HUES48 (cell line): ENCODE measurements around the gene TRIM40.

ENCODE experiments used
- H3K27ac ChIP-seq: one replicate; pipeline ENCODE4 v1.7.0; 2013; ENCODE audit warnings: low read depth, low read length, inconsistent platforms
- H3K27me3 ChIP-seq: 2 replicates; pipeline ENCODE4 v1.6.1; 2013; ENCODE audit warnings: mild to moderate bottlenecking, low read length; ENCODE audit not compliant: control insufficient read depth, insufficient read depth
- H3K36me3 ChIP-seq: 2 replicates; pipeline ENCODE4 v1.6.1; 2013; ENCODE audit warnings: low read length; ENCODE audit not compliant: control insufficient read depth, insufficient read depth
- H3K4me1 ChIP-seq: 2 replicates; pipeline ENCODE4 v1.6.1; 2013; ENCODE audit warnings: mild to moderate bottlenecking, low read length; ENCODE audit not compliant: control insufficient read depth, insufficient read depth
- H3K4me3 ChIP-seq: 2 replicates; pipeline ENCODE4 v1.5.1; 2013; ENCODE audit warnings: mild to moderate bottlenecking, low read depth, low read length
- H3K9ac ChIP-seq: 2 replicates; pipeline ENCODE4 v1.6.1; 2013; ENCODE audit warnings: mild to moderate bottlenecking, low read depth, low read length, moderate library complexity
- H3K9me3 ChIP-seq: 2 replicates; pipeline ENCODE4 v1.6.1; 2013; ENCODE audit warnings: low read length; ENCODE audit not compliant: control insufficient read depth, insufficient read depth

The TRIM40 gene

DNA sequence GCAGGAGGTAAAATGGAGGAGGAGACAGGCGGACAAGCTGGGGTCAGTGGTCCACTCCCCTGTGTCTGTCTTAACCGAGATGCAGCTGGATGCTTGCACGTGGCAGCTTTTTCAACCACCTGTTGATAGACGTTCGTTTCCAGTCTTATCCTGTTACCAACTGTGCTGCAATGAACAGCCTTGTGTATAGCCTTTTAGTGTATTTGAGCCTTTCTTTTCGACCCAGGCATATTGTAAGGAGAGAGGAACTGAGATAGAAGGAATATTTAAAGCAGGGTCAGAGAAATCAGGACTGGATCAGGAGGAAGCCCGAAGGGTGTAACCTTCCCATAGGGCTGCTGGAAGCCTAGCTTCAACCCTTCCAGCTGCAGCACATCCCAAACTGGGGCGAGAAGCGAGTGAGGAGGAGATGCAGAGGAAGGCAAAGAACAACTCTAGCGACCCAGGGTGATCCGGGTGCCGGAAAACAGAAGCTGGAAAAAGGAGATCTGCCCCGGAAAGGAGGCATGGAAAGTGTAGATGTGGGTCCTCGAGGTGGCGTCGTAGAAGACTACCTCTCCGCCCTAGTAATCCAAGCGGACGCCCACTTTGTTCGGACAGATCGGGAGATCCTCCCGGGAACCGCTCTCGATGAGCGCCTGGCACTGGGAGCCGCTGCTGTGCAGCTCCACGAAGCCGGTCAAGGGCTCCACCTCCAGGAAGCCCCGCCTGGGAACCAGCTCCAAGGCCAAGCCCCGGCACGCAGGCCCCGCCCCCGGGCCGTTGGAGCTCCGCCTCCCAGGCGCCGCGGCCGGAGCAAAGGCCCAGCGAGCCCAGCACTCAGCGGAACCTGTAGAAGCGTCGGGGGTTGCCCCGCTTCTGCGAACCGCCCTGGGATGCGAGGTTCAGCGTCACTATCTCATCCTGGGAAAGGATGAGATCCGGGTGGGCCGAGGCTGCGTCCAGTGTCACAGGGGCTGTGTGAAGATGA lies 34.2 kb upstream of the TRIM40 start:
- no peak overlapping the region for H3K9ac ChIP-seq
- H3K27ac ChIP-seq, result no peak overlapping the region
- H3K9me3 ChIP-seq, result no peaks in the 10 kb centered on the region

DNA sequence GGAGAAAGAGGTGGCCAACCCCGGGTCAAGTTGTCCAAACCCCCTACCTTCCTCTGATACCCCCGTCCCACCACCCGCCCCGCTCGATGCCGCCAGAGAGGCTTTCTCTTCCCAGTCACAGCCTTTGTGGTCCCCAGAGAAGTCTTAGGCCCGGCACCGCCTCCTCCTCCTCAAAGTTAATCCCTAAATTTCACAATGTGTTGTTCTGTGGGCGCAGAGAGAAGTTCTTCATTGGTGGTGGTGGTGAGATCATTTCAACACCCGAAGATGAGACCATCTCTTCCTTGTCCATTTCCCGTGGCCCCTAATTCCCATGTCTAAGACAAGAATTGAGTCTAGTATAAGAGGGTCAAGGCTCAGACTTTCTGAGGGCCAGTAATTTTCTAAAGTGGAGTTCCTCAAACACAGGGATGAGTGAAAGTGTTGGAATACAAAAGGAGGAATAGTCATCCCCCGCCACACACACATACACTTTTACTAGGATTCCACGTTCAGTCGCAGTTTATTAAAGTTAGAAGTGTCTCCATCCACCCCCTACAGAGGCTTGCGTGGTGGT lies 33.4 kb upstream of the TRIM40 start:
- Histone ChIP-seq H3K27ac (no peak overlapping the region), H3K9ac (no peak overlapping the region), H3K4me1 (peaks cover 25% of the 10 kb centered on the region), H3K27me3 (peaks cover 83% of the 10 kb centered on the region), H3K9me3 (no peaks in the 10 kb centered on the region), H3K36me3 (no peaks in the 10 kb centered on the region), H3K4me3 (peak overlapping the region; percentile 65)

More for the DNA sequence above, 34.2 kb upstream of the TRIM40 start:
- peaks cover 25% of the 10 kb centered on the region for H3K4me1 ChIP-seq
- no peaks in the 10 kb centered on the region for H3K36me3 ChIP-seq
- peaks cover 90% of the 10 kb centered on the region for H3K27me3 ChIP-seq
- H3K4me3 ChIP-seq, result peak overlapping the region; percentile 65

DNA sequence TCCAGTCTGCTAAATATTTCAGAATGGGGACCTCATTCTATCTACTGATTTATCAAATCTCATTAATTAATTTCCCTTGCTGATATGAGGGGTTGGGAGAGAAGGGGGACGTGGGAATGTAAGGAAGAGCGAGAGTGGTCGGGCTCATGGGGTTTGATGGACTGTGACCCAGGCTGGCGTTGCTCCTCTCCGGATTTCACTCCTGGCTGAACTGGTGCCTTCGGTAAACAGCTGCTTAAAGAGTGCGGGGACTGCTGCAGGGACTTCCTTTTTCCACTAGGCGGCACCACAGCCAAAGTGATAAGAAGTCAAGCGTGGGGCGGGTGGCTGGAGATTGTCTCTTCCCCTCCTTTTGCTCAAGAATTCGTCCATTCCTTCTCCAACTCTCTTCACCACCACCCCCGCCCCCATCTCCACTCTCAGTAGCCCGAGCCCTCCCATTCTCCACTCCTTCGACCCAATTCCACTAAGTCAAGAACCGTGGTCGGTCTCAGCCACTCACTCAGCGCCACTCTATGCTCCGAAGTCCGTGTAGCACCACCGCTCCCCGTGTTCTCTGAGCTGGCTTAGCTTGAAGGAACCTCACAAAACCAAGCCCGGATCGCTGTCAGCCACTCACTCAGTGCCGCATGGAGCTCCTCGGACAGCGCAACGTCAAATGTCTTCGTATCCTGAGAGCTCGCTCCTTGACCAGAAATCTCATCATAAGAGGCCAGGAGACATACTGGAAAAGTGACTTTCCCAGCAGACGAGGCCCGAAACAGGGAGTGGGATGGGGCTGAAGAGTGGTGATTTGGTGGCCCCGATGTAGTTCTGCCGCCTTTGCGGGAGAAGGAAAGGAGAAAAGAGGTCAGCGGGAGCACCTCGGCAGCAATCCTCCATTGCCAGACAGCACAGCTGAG lies 32.7 kb upstream of the TRIM40 start:
- Histone ChIP-seq H3K4me3 (peak overlapping the region; percentile 64), H3K4me1 (peaks cover 25% of the 10 kb centered on the region), H3K27ac (no peak overlapping the region), H3K9me3 (no peaks in the 10 kb centered on the region), H3K9ac (no peak overlapping the region), H3K27me3 (peaks cover 75% of the 10 kb centered on the region), H3K36me3 (no peaks in the 10 kb centered on the region)

DNA sequence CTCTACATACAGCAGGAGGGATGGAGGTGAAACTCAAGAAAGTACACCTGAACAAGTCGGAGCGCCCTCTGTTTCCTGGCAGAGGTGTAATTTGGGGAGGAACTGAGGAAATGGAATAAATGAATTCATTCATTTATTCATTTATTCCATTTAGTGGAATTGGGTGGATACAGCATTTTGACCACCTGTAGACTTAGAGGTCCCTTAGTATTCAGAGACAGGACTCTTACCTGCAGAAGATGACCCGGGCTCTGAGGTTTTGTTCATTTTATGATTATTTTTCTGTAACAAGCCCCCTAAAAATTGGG lies 32.1 kb upstream of the TRIM40 start:
- Histone ChIP-seq H3K27ac (no peak overlapping the region), H3K4me3 (peak overlapping the region; percentile 64), H3K9me3 (no peaks in the 10 kb centered on the region), H3K9ac (no peak overlapping the region), H3K27me3 (peaks cover 69% of the 10 kb centered on the region), H3K4me1 (peaks cover 25% of the 10 kb centered on the region), H3K36me3 (no peaks in the 10 kb centered on the region)

DNA sequence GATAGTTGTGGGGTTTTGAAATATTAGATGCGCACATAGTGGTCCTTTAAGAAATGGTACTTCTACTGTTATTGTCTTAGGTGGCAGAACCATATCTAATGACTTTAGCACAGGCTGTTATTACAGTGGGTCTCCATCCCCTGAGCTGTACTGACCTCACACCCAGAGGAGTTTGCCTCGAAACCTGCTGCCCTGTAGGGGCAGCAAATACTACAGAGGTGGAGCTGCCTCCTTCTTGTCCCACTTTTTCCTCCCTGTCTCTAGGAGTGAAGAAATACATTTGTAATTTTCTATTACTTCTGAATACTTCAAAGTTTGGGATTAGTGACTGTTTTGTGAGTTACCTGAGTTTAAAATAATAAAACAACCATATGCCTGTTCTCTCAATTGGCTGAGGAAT lies 31.3 kb upstream of the TRIM40 start:
- peaks cover 24% of the 10 kb centered on the region for H3K4me1 ChIP-seq
- H3K27me3 ChIP-seq, result peaks cover 61% of the 10 kb centered on the region
- no peak overlapping the region for H3K4me3 ChIP-seq
- no peak overlapping the region for H3K9ac ChIP-seq
- no peak overlapping the region for H3K27ac ChIP-seq
- no peaks in the 10 kb centered on the region for H3K9me3 ChIP-seq
- H3K36me3 ChIP-seq, result no peaks in the 10 kb centered on the region

DNA sequence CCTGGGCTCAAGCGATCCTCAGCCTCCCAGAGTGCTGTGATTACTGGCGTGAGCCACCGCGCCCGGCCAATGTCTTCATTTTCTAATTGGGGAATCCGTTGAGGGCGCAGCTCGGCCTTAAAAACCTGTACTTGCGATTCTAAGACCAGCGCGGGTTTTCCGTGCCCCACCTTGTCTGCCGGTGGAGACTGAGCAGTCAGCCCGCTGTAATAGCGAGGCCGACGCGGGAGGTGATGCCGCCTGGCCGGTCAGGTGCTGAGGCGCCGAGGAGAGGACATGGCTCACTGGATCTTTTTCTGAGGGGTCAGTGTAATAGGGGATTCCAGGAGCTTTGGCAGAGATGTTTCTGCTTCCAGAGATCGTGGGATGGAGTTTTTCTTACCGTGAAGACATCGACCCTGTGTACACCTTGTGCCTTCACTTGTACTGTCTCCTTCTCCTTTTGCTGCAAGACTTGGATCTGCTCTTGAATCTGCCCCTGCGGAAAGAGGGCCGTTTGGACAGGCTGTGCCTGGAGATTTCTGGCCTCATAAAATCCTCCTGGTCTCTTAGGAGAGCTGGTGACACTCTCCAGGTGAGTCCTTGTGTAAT lies 24.6 kb upstream of the TRIM40 start:
- H3K4me3 ChIP-seq, result no peak overlapping the region
- H3K4me1 ChIP-seq, result no peaks in the 10 kb centered on the region
- no peak overlapping the region for H3K9ac ChIP-seq
- no peaks in the 10 kb centered on the region for H3K36me3 ChIP-seq
- H3K27ac ChIP-seq, result no peak overlapping the region
- H3K9me3 ChIP-seq, result no peaks in the 10 kb centered on the region
- H3K27me3 ChIP-seq, result peaks cover 40% of the 10 kb centered on the region

DNA sequence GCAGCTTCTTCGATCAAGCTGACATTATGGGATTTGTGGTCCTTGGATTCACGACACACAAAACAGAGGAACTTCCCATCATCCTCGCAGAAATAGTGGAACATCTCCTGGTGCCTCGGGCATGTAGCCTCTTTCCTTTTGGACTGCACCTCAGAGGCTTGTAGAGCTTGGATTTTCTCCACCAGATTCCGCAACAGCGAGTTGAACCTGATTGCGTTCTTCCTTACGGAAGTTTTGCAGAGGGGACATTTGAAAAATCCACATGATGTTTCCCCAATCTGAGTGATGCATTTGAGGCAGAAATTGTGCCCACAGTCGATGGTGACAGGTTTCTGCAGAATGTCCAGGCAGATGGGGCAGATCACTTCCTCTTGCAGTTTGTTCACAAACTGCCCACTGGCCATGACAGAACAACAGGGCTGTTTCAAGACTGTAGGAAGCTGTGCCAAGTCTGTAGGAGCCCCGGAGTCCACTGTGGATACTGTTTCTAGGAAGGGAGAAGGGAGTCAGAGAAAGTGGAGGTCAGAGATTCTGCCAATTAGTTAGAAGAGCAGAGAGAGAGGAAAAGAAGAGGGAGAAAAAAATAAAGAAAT lies 23.4 kb upstream of the TRIM40 start:
- H3K27me3 ChIP-seq, result peaks cover 40% of the 10 kb centered on the region
- no peaks in the 10 kb centered on the region for H3K4me1 ChIP-seq

DNA sequence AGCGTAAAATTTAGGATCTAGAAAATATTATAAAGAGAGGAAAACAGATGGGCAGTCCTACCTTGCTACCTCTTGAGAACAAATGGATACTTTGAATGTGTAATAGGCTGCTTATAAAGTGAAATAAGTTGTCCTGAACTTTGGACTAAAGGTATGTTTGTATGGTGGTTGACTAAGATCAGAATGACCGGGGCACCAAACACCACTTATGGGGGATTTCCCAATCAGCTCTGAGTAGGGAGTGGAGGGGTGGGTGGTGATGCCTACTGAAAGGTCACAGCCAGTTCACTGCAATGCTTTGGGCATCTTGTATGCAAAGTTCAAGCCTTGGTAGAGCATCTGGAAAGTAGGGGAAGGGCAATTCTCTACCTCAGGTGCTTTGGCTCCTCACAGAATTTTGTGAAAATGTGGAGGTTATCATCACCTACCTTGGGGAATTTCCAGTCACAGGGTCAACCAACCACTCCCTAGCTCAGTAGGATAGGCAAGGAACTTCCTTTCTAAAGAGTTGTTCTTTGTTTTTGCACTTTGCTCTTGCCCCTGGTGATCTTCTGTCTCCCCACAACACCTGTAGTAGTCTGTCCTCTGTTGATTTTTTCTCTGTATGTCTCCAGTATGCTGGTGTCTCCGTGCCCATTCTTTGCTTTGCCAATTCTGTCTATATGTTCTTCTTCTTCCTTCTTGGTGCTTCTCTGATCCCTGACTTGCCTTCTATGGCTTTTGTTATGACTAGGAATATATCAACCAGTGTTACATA lies 22.8 kb upstream of the TRIM40 start, which contains the start of gene TRIM31:
TSS of gene TRIM31 (minus strand) at position 88 of the 757 bp plus-strand sequence. CDS start 285 bp downstream, outside the sequence.
- no peaks in the 10 kb centered on the region for H3K9me3 ChIP-seq
- H3K36me3 ChIP-seq, result no peaks in the 10 kb centered on the region
- no peak within 1 kb of the TSS for H3K4me3 ChIP-seq
- no peak within 1 kb of the TSS for H3K9ac ChIP-seq
- H3K27ac ChIP-seq, result no peak within 1 kb of the TSS
- no peaks in the 10 kb centered on the region for H3K4me1 ChIP-seq
- peaks cover 40% of the 10 kb centered on the region for H3K27me3 ChIP-seq

More for the DNA sequence above, 23.4 kb upstream of the TRIM40 start:
- Histone ChIP-seq H3K4me3 (no peak overlapping the region), H3K36me3 (no peaks in the 10 kb centered on the region), H3K27ac (no peak overlapping the region), H3K9me3 (no peaks in the 10 kb centered on the region), H3K9ac (no peak overlapping the region)

DNA sequence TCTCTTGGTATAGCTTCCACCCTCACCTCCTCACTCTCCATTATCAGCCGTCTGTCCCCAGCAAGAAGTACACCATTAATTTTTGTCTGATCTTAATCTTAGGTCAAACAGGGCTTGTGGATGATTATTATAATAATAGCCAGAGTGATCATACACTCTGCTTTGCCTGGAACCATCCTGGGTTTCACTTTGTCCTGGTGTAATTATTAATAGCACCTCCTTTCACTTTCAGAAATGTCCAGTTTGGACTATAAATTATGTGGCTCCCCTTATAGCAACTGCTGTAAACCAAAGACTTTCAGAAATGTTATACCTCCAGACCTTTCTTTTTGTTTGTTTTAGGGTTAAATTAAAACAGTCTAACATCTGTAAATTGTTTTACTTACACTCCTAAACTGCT lies 22.1 kb upstream of the TRIM40 start:
- no peaks in the 10 kb centered on the region for H3K9me3 ChIP-seq
- H3K27me3 ChIP-seq, result peaks cover 40% of the 10 kb centered on the region
- H3K9ac ChIP-seq, result no peak overlapping the region
- no peaks in the 10 kb centered on the region for H3K4me1 ChIP-seq
- H3K36me3 ChIP-seq, result no peaks in the 10 kb centered on the region
- no peak overlapping the region for H3K4me3 ChIP-seq
- H3K27ac ChIP-seq, result no peak overlapping the region

DNA sequence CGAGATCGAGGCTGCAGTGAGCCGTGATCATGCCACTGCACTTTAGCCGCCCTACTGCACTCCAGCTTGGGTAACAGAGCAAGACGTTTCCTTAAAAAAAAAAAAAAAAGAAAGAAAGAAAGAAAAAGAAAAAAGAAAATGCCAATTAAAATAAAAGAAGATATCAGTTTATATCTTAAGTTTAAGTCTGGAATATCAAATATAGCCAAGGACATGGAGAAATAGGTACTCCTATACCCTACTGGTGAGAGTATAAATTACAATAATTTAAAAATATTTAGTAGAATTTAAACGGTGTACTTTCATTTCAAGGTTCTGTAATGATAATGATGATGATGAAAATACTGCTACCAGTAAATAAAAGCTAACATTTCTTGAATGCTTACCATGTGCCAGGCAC lies 19.2 kb upstream of the TRIM40 start:
- Histone ChIP-seq H3K4me3 (no peak overlapping the region), H3K27ac (no peak overlapping the region), H3K9ac (no peak overlapping the region), H3K36me3 (no peaks in the 10 kb centered on the region), H3K4me1 (no peaks in the 10 kb centered on the region), H3K9me3 (no peaks in the 10 kb centered on the region), H3K27me3 (peaks cover 27% of the 10 kb centered on the region)
